Left renal pelvis (tissue), 4 donors: Measurements from ENCODE around the gene TMEM245. TPM values are rescaled to one million over a fixed set of nuclear protein-coding genes. Genes with fewer than 3 reads are reported as not detected.
"Not testable (repeated sequence)": the region's sequence is repeated elsewhere in the genome, so short reads cannot be mapped to it uniquely, and the experiment has no call there.

Experiments used
- DNase-seq, 4 donors: peaks; one replicate each; pipeline ENCODE4 v3.0.0-alpha.2; 2013; ENCODE audit warnings: low read depth in 4 of 4, low spot score in 3 of 4
- polyA plus RNA-seq, 4 donors: library from polyadenylated mRNA; unstranded; fragments of 120-200 nt; gene quantifications; one replicate each; pipeline ENCODE4 v1.2.1, GENCODE V29; 2013; ENCODE audit not compliant: insufficient read length in 4 of 4

Gene TMEM245
- polyA plus RNA-seq, 4 donors: 32.7 to 75.0 (median 65.4) TPM

DNA sequence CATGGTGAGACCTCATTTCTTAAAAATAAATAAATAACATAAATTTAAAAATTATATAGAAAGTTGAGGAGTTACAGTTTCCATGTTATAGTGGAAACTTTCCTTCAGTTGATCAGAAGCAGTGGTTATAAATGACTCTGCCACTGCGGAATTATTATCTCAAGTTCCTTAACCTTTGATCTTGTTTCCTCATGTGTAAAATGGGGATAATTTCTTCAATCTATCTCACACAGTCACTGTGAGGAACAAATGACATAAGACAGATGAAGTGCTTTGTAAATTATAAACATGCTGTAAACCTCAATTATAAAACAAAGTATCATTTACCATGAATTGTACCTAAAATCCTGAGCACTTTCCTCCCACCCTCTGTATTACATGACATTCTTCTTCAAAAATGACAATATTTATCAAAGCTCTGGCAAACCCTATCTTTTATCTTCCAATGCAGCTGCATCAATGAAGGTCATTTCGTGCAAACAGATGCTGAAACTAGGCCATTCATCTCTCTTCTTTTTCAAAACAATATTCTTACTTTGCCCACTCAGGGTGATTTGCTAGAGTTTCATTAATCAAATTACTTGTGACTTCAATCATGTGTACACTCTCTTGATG lies 46.8 kb downstream of the TMEM245 start:
- no peak for DNase-seq

DNA sequence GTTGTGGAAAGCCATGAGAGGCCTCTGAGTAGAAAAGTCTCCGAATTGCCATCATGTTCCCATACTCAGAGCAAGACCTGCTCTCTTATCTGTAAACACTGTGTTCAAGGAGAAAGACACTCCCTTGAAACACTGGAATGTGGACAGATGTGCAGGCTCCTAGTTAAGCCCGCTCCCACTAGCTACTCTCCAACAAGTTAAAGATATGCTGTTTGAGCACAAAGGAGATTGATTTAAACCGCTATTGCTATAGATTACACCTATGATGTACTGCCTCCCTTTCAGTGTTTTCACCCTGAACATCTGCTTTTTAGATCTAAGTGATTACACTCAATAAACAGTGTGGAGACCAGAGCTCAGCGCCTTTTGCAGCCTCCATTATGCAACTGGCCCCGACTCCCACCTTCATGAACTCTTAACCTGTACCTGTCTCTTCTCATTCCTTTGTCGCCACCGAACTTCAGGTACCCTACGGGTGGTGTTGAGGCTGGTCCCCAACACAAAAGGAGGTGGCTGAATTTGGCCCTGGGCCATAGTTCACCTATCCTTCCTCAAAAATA lies 47.5 kb downstream of the TMEM245 start:
- no peak for DNase-seq

DNA sequence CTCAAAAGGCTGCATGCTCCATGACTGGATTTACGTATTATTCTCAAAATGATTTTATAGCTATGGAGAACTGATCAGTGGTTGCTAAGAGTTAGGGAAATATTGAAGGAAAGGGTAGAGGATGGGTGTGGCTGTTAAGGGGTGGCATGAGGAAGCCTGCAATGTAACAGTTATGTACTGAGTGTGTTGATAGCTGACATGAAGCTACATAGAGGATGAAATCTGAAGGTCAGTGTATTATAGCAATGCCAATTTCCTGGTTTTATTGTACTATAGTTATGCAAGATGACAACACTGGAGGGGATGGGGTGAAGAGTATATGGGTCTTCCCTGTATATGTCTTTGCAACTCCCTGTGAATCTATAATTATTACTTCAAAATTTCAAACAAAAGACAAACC lies 51.0 kb downstream of the TMEM245 start:
- no peak for DNase-seq

- DNase-seq: no peak
Observed at GRCh38 chr9:109064963-109065702, 54.6 kb downstream of the TMEM245 start.

DNA sequence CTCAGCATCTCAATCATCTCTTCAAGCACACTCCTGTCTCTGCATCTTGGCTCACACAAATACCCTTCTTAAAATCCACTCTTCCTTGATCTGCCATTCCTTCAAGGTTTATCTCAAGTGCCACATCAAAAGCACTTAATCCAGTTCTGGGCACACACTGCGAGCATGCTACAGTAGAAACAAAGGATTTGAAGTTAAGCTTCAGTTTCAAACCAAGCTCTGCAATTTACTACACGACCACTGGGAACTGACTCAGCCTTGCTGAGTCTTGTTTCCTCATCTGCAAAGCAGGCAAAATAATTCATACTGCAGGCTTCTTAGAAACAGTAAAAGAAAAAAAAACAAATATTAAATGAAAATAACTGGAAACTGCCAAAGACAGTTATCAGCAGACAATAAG lies 56.0 kb downstream of the TMEM245 start:
- no peak for DNase-seq

GRCh38 chr9:109062543-109062942 lies 57.2 kb downstream of the TMEM245 start:
- no peak for DNase-seq

GRCh38 chr9:109060191-109060590 lies 59.6 kb downstream of the TMEM245 start:
- DNase-seq: no peak

- DNase-seq: not testable (repeated sequence)
Observed at GRCh38 chr9:109053121-109053520, 66.6 kb downstream of the TMEM245 start.

DNA sequence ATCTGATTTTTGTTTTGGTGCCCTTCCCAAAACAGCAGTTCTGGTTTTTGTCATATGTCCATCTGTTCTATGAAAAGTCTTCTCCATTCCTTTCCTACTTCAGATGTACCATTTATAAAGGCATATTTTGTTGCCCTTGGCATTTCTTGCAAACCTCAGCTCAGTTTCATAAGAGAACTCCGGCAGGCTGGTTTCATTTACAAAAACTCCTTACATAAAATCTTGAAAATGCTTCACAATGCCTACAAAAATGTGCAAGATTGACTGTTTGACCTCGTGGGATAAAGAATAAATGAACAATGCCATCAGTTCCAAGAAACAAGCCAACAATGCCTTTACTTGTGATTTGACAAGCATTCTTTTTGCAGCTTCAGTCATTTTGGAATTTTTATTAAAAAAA lies 67.3 kb downstream of the TMEM245 start:
- no peak for DNase-seq

- no peak for DNase-seq
Observed at GRCh38 chr9:109051733-109052132, 68.0 kb downstream of the TMEM245 start.

- no peak for DNase-seq
Observed at GRCh38 chr9:109050444-109050843, 69.3 kb downstream of the TMEM245 start.

DNA sequence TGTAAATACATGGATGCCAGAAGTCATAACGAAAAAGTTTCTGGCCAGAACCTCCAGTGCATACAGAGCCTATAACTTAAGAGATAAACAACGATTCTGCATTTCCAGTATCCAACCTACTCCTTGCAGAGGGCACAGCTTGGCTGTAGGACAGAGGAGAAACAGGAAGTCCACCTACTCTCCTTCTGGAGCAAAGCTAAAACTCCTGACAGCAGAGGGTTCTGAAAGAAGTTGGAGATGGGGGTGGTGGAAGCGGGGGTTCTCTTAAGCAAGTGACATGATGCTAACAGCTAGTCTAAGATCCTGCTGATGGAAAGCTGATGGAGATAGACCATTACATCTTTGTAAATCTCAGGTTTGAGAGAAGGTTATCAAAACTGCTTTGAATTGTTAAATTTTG lies 70.9 kb downstream of the TMEM245 start:
- no peak for DNase-seq

DNA sequence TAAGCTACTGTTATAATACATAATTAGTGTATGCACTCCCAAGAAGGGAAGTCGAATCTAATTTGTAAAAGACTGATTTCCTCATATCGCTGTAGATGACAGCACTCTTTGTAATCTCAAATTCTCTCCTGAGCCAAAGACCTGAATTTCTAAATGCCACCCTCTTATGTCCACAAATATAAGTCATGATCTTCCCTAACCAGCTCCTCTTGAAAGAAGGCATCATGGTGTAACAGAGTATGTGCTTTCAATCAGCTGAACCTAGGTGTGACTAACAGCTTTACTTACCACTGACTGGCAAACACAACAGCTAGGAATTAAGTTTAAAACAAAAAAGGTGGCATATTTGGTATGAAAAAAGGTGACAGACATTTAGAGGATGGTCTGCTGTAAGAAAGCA lies 72.5 kb downstream of the TMEM245 start:
- DNase-seq: no peak

GRCh38 chr9:109046346-109046745 lies 73.4 kb downstream of the TMEM245 start:
- no peak for DNase-seq

GRCh38 chr9:109043578-109043977 lies 76.2 kb downstream of the TMEM245 start:
- DNase-seq: no peak

DNA sequence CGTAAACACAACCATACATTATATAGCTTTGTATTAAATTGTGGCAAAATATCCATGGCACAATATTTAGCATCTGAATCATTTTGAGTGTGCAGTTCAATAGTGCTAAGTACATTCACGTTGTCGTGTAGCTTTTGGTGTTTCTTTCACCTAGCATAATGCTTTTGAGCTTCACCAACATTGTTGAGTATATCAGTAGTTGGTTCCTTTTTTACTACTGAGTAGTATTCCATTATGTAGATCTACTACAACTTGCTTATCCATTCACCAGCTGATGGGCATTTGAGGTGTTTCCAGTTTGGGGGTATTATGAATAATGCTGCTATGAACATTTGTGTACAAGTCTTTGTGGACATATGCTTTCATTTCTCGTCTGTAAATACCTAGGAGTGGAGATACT lies 79.2 kb downstream of the TMEM245 start:
- DNase-seq: no peak

- no peak for DNase-seq
Observed at GRCh38 chr9:109039539-109039938, 80.2 kb downstream of the TMEM245 start.

DNA sequence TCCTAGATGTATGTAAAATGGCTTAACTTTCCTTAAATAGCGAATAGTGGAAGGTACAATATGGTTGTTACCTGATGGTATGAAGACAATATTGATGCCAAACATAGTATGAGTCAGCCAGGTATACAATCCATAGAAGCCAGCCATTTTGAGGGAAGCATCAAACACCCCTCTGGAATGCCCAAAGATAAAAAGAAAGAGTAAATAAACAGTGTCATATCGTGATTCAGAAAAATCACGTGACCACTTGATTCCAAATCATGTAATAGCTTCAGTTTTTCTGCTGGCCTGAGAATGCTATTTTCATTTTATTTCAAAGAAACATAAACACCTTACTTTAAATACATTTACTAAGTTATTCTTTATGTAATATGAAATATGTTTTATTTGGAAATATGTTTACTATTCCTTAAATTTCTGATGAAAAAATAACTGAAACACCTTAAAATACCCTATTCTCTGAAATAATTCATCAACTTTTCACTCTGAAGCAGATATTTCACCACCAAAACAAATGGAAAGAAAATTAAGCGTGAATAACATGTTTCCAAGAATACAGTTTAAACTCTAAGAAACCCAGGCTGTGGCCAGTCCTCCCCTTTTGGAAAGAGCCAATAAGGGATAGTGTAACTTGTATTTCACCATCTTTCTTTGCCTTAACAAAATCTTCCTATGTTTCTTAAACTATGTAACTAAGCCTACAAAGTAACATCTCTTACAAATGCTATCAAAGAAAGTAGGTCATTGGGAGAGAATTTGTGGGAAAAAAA lies 81.6 kb downstream of the TMEM245 start:
- no peak for DNase-seq

DNA sequence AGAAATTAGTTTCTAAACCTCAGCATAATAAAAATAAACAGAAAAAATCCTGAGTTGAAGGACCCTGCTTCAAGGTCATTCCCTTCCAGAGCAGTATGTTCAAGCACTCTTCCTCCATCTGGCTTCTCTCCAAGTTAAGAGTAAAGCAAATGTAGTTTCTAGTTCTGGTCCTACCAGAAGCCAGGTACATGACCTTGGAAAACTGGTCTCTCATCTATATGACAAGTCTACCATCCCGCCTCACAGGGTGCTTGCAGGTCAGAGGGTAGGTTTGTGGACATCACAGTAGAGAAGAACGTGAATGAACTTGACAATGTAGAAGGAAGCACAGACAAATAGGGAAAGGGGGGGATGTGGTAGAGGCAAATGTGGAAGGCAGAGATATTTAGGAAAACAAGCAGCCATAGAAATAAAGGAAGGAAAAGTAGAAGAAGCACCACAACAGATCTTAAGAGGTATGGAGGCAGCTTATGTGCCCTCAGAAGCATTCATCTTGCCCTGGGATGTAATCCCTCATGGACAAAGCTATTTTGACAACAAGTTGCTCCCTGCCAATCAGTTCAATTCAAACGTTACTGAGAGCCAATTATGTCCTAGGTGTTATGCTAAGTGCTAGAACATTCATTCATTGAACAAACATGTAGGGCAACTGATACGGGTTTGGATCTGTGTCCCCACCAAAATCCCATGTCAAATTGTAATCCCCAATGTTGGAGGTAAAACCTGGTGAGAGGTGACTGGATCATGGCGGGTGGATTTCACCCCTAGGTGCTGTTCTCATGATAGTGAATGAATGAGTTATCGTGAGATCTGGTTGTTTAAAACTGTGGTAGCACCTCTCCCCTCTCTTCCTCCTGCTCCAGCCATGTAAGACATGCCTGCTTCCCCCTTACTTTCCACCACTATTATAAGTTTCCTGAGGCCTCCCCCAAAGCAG lies 82.7 kb downstream of the TMEM245 start:
- no peak for DNase-seq

DNA sequence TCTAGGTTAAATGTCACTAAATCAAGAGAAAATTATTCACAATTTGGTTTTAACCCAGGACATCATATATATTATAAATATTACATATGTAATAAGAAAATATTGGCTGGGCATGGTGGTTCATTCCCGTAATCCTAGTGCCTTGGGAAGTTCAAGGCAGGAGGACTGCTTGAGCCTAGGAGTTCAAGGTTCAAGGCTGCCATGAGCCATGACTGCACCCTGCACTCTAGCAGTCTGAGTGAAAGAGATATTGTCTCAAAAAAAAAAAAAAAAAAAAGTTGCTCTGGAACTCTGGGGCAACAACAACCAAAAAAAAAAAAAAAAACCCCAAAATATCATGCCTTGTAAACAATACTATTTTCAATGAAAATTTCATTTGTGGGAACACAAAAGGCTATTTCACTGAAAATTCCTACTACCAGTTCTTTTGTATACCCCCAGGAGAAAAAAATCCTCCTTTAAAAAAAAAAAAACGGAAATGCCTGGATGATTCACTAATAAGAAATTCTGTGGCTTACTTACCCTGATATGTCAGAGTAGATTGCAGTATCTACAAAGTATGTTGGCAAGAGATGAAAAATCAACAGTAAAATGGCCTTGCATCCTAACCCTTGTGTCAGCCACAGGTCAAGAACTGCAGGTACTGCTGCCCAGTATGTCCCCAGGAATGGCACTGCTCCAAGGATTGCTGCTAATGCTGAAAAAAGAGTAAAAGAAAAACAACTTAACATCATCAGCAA lies 83.9 kb downstream of the TMEM245 start:
- DNase-seq: no peak
